ENCODE measurements around the gene SGMS1.
"Not testable (repeated sequence)": the region's sequence is repeated elsewhere in the genome, so short reads cannot be mapped to it uniquely, and the experiment has no call there.

DNA sequence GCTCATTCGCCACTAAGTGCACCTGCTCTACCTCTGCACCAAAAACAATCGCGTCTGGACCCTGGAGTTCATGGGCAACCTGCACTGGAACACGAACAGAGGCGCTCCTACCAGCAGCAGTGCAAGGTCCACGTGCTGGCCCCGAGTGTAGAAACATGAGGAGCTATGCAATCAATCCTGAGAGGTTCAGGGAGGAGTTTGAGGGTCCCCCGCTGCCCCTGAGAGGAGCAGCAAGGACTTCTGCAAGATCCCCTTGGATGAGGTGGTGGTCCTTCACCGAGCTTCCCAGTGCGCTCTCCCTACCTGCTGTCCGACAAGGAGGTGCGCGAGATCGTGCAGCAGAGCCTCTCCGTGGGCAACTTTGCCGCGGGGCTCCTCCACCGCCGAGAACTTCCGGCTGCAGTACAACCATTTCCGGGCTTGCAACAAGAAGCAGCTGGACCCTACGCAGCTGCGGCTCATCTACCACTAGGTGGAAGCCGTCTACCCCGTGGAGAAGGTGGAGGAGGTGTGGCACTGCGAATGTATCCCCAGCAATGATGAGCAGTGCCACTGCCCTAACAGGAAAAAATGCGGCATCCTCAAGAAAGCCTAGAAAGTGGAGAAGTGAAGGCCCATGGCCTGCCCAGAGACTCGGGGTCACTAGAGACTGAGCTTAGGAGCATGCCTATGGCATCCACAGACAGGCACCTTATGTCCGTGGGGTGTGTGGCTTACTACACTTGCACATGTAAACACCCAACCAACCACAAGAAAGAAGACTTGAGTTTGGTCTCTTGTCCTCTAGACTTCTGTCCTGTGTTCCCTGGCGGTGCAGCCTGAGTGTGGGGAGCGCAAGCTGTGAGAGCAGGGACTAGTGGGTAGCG lies 36.3 kb upstream of the SGMS1 start:
- TF ChIP-seq, protein P1, sequence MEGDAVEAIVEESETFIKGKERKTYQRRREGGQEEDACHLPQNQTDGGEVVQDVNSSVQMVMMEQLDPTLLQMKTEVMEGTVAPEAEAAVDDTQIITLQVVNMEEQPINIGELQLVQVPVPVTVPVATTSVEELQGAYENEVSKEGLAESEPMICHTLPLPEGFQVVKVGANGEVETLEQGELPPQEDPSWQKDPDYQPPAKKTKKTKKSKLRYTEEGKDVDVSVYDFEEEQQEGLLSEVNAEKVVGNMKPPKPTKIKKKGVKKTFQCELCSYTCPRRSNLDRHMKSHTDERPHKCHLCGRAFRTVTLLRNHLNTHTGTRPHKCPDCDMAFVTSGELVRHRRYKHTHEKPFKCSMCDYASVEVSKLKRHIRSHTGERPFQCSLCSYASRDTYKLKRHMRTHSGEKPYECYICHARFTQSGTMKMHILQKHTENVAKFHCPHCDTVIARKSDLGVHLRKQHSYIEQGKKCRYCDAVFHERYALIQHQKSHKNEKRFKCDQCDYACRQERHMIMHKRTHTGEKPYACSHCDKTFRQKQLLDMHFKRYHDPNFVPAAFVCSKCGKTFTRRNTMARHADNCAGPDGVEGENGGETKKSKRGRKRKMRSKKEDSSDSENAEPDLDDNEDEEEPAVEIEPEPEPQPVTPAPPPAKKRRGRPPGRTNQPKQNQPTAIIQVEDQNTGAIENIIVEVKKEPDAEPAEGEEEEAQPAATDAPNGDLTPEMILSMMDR (IDR thresholded peaks at IDR 0.05): peak in 3 of 4 donors; percentile 41 to 51 (median 51)
- not testable (repeated sequence) for TF ChIP-seq POLR2A (IDR thresholded peaks at IDR 0.05)
